HG02943 (cell line): ENCODE measurements around the gene IRAK3.

ENCODE experiments used
- ATAC-seq: cut with Tn5 transposase; IDR thresholded peaks from one replicate; pipeline ENCODE4 v1.9.1; 2021; ENCODE audit warnings: mild to moderate bottlenecking, low read depth, moderate library complexity; ENCODE audit not compliant: unreplicated experiment

The IRAK3 gene, protein sequence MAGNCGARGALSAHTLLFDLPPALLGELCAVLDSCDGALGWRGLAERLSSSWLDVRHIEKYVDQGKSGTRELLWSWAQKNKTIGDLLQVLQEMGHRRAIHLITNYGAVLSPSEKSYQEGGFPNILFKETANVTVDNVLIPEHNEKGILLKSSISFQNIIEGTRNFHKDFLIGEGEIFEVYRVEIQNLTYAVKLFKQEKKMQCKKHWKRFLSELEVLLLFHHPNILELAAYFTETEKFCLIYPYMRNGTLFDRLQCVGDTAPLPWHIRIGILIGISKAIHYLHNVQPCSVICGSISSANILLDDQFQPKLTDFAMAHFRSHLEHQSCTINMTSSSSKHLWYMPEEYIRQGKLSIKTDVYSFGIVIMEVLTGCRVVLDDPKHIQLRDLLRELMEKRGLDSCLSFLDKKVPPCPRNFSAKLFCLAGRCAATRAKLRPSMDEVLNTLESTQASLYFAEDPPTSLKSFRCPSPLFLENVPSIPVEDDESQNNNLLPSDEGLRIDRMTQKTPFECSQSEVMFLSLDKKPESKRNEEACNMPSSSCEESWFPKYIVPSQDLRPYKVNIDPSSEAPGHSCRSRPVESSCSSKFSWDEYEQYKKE

DNA sequence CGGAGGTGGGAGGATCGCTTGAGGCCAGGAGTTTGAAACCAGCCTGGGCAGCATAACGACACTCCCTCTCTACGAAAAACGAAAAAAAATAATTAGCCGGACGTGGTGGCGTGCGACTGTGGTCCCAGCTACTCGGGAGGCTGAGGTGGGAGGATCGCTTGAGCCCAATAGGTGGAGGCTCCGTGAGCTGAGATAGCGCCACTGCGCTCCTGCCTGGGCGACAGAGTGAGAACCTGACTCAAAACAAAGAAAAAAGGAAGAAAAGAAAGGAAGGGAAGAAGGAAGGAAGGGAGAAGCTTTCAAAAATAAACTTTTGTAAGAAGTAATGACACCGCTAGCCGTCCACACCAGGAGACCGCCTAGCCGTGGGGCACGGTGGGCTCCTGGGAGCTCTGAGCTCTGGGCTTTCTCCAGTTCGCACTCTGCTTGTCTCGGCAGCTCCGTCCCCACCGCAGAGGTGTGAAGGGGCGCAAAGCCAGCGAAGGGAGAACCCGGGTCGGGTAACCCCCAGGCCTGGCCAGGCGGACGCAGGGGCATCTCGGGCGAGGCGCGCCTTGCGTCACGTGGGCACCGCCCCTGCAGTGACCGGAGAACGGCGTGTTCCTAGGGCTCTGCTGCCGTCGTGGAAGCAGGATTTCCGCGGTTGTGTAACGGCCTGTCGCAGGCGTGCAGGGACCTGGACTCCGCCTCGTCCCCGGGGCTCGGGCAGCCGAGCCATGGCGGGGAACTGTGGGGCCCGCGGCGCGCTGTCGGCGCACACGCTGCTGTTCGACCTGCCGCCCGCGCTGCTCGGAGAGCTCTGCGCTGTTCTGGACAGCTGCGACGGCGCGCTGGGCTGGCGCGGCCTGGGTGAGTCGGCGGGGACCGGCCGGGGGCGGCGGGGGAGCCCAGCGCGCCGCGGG, at the start of gene IRAK3:
Gene IRAK3 (plus strand): TSS at position 631 of the 902 bp plus-strand sequence. CDS start 86 bp downstream, at position 717.
- peak; percentile 54 for ATAC-seq

DNA sequence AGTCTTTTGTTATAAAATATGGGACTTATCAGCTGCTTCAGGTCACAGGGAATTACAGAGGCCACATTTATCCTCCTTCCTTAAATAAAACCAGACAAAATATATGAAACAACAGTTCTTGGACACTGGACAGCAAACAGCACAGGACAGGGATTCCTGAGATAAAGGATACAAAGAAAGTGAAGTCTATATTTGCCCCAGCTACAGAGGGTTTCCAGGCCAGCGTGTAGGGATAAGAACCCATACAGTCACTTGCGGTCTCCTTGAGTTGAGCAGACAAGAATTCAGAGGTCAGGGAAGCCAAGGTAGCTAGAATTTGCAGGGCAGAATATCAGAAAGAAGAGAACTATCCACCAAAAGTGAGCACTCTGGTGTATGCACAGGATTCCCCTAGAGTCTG, 49.7 kb upstream of the IRAK3 start:
- no peak for ATAC-seq

DNA sequence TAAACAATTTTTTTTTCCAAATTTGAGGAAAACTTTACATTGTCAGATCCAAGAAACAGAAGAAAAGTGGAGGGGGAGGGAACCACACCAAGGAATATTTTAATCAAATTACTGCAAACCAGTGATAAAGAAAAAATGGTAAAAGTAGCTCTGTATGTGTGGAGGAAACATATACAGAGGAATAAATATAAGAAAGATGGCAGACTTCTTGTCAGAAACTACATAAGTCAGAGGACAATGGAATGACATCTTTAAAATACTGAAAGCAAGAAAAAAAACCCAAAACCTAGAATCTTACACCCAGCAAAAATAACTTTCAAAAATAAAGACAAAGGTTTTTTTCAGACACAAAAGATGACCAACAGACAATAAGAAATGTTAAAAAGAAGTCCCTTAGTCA, 48.3 kb upstream of the IRAK3 start:
- ATAC-seq, result no peak

DNA sequence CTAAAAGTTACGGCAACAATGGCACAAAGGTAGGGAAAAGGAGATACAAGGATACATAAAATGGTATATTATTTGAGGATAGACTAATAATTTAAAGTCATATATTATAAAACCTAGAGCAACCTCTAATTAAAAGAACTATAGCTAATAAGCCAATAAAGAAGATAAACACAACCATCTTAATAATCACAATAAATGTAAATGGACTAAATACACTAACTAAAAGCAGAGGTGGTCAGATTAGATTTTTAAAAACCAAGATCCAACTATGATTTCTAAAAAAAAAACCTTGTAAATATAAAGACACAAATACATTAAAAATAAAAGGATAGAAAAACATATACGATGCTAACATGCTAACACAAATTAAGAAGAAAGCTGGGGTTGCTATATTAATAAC, 47.7 kb upstream of the IRAK3 start:
- no peak for ATAC-seq

DNA sequence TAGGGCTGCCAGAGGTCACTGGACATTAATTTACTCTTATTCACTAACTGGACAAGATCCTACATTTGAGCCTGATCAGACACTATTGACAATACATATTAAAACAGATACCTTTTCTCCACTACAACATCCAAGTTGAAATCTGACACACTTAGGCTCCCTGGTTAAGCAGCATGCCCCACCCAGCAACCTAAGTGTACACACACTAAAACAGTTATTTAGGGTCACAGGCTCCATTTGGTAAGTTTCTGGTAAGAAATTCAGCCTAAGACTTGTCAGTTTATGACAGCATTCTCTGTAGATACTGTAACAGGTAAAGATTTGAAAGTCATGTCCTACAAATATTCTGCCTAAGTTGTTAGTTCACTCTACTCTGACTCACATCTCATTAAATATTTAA, 46.2 kb upstream of the IRAK3 start:
- no peak for ATAC-seq

DNA sequence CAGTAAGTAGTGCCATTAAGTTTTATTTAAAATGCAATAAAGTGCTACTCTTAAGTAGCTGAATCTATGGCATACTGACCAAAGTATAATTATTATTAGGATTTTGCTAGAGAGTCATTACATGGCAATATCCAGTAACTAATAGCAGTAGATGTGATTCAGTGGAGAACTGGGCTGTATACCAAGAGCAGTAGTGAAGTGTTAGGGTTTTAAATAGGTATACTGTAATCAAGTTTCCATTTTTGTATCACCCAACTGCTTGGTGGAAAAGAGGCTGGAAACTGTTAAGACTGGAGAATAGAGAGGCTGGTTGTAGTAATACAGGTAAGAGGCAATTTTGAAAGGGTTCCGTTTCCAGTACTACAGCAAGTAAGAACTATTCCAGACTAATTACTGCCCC, 45.1 kb upstream of the IRAK3 start:
- ATAC-seq, result no peak

DNA sequence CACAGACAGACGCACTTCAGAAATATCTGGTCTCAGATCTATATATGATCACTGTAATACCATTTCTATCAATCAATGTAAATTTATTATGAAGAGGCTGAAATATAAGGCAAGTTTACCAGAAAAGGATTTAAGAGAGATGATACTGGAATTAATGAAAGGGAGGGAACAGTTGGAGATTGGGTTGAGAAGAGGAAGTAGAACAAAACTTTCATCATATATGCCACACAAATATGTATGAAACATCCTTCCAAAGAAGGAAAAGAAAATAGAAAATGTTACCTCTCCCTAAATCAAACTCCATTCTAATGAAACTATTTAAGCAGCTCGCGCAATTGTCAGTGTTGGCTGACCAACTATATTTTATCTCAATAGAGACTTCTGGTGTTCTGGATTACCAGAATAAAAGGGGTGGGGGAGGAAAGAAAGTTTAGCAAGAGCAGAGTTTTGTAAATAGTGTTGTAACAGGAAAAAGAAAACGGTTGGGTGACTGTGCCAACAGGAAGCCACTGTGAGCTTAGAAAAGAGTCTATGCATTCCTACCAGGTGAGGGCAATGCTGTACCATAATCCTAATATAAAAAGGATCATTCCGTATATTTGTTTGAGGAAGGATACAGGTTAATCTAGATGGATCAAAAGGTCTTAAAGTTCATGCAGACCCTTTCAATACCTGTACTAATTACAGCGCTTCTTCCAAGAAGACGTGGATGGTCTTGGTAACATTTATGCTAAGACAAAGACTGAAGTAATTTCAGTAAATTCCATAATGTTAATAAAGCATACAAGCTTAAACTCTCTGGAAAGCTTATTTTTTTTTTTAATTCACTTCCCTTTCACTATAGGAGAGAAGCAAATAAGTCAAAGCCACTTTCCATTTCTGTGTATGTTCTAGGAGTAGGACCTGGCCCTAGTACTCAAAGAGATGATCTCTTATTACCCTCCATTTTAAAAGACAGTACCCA, 43.9 kb upstream of the IRAK3 start:
- ATAC-seq, result no peak

DNA sequence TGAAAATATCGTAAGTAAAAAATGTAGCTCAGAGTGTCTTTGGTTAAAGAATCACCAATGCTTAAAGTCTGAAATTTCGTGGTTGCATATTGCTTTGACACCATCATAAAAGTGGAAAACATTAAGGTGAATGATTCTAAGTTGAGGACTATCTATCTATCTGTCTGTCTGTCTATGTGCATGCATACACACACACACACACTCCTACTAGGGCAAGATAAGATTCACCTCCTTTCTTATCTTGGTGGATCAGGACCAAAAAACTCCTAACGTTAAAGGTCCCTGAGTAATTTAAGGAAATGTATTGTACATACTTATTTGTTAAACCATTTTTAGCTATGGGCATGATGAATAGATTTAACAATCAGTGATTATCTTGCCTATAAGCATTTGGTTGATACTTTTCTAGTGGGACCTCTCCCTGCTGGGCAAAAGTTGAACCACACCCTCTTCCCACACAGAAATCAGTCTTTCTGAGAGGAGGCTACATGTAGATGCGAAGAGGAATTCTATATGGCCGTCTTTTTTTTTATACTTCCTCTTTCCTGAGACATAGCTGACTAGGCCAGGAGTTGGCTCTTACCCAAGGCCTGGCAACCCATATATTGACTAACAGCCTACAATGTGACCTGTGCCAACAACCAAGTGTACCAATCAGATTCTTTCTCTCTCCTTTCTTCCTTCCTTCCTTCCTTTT, 39.2 kb upstream of the IRAK3 start:
- ATAC-seq, result no peak

DNA sequence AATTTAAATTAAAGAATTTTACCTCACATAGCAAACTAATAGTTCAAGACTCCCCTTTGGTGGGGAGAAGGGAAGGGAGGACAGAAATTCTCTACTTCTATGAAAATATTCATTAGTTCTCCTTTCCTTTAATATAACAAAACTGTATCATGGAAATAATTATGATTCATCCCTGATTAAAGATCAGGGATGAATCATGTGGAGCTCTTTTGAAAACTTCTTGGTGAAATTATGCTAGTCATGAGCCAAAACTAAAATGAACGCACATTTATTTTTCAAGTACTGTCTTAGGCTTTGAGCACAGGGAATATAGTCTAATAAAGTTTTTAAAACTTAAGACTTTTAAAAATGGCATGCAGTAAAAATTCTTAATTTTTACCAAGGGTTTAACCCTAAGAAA, 36.3 kb upstream of the IRAK3 start:
- ATAC-seq, result no peak

DNA sequence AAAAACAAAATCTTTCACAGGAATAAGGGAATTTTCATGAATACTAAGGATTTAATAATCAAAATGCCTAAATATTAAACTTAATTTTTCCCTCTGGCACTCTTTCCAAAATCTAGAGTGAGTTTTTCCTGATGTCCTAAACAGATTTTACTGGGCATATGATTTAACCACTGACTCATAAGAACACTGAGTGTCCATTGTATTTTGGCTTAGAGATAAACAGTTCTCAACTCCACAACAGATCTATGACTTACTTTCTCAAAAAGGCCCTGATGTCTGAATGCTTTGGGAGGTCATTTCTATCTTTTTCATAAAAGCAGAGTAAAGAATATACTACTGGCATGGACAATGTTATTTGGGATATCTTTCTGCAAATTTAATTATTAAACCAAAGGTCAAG, 34.2 kb upstream of the IRAK3 start:
- no peak for ATAC-seq

DNA sequence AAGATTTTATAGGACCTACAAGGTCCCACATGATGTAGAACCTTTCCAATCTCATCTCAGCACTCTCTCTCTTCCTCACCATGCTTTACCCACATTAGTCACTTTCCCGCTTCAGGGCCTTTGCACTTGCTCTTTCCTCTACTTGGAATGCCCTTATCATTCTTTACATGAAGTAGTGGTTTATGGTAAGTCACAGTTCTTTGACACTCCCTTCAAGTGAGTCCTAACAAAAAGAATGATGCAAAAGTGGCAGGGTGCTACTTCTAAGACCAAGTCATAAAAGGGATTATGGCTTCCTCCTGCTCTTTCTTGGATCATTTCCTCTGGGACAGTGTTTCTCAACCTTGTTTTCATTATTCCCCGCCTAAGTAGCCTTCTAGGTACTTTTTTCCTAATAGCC, 32.4 kb upstream of the IRAK3 start:
- ATAC-seq, result no peak

DNA sequence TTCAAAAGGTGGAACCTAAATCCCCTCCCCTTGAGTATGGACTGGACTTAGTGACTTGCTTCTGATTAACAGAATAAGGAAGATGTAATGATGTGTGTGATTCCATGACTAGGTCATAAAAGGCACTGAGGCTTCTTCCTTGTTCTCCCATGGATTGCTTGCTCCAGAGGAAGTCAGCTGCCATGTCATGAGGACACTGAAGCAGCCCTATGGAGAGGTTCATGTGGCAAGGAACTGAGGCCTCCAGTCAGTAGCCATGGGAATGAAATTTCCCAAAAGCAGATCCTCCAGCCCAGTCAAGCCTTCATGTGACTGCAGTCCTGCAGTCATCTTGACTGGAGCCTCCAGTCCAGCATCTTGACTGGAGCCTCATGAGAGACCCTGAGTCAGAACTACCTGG, 29.9 kb upstream of the IRAK3 start:
- ATAC-seq, result no peak

DNA sequence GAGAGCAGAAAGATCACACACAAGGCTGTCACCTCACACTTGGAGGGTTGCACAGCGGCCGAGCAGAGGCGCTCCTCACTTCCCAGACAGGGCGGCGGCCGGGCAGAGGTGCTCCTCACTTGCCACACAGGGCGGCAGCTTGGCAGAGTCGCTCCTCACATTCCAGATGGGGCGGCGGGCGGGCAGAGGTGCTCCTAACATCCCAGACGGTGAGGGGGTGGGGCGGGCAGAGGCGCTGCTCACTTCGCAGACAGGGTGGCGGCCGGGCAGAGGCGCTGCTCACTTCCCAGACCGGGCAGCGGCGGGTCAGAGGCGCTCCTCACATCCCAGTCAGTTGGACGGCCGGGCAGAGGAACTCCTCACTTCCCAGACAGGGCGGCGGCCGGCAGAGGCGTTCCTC, 28.3 kb upstream of the IRAK3 start:
- ATAC-seq, result no peak

DNA sequence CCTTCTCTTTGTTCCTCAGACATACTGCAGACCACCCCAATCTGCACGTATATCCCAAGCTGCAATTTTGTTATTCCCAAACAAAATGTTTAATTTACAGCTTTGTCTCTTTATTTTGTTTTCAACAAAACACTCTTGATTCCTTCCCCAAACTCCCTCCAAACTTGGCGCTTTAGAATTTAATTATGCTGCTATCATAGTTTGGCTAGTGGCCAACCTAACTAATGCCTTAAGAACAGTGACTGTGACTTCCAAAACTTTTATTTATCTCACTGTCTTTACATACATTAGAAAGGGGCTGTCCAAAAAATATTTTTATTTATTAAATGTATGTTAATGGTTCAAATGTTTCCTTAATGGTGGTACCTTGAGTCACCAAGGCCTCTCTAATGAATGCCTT, 26.3 kb upstream of the IRAK3 start:
- ATAC-seq, result no peak

DNA sequence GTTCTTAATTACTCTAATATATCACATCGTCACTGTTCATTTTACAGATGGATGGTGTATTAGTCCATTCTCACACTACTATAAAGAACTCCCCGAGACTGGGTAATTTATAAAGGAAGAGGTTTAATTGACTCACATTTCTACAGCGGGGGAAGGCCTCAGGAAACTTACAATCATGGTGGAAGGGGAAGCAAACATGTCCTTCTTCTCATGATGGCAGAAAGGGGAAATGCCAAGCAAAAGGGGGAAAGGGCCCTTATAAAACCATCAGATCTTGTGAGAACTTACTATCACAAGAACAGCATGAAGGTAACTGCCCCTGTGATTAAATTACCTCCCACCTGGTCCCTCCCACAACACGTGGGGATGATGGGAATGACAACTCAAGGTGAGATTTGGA, 25.7 kb upstream of the IRAK3 start:
- ATAC-seq, result no peak

DNA sequence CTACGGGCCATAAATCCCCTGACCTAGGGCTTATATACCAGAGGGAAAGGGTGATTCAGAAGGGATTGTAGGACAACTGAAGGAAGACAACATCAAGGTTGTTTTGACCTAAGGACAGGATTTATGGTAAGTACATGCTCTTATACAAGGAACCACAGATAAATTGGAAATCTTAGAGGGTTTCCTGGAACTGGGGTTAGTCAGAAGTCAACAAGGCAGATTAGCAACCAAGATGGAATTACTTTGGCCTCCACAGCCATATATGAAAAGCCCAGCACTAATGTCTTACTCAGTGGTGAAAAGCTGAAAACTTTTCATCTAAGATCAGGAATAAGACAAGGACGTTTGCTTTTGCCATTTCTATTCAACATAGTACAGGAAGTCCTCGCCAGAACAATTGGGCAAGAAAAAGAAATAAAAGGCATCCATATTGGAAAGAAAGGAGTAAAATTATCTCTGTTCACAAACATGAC, 24.6 kb upstream of the IRAK3 start:
- ATAC-seq, result no peak

DNA sequence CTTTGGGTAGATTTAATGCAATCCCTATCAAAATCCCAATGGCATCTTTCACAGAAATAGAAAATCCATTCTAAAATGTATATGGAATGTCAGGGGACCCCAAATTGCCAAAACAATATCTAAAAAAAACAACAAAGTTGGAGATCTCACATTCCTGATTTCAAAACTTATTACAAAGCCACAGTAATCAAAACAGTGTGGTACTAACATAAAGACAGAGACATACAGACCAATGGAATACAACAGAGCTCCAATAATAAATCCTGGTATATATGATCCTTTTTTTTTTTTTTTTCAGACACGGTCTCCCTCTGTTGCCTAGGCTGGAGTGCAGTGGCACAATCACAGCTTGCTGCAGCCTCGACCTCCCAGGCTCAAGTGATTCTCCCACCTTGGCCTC, 23.9 kb upstream of the IRAK3 start:
- ATAC-seq, result no peak

DNA sequence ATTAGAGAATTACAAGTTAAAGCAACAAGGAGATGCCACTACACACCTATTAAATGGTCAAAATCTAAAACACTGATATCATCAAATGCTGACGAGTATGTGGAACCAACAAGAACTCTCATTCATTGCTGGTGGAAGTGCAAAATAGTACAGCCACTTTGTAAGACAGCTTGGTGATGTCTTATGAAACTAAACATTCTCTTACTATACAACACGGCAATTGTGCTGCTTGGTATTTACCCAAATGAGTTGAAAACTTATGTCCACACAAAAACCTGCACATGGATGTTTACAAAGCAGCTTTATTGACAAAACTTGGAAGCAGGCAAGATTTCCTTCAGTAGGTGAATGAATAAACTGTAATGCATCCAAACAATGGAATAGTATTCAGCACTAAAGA, 22.5 kb upstream of the IRAK3 start:
- no peak for ATAC-seq

DNA sequence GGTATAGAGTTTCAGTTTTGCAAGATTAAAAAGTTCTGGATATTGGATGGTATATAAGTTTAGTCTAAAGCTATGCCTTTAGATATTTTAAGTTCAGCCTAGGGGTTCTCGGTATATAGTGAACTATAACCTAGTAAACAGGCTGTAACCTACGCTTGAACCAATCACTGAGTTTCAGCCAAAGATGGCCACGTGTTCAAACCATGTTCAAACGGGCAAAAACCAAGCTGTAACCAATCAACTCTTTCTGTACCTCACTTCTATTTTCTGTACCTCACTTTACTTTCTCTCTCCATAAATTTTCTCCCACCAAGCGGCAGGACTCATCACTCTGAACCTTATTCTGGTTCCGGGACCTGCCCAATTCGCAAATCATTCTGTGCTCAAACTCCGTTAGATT, 20.6 kb upstream of the IRAK3 start:
- no peak for ATAC-seq
